ENCODE measurements around the gene NKIRAS2.
"Not testable (repeated sequence)": the region's sequence is repeated elsewhere in the genome, so short reads cannot be mapped to it uniquely, and the experiment has no call there.

NKIRAS2 gene

DNA sequence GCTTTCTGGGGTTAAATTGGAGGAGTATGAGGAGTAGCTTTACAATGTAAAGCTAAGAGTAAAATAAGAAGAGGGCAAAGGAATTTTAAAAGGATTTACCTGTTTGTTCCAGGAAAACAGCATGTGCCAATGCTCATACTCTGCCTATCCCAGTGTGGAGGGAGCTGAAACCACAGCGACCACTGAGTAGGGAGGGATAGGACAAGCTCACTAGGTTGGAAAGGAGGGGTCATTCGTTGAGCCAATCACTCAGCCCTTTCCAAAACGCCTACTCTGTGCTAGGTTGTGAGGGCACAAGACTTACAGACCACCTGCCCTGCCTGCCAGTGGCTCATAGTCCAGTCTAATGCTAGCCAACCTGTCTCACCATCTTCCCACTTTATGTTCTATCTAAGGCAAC is 1.6 kb upstream of the NKIRAS2 start:
- peaks cover 70% of the 10 kb centered on the region for H3K79me2 ChIP-seq (ENCODE audit: insufficient read depth, low read length)
- H2AFZ ChIP-seq (ENCODE audit: low read depth, low read length): peak overlapping the region; percentile 88
- ATAC-seq (ENCODE audit: insufficient read depth, low read depth): no peak
- no peaks in the 10 kb centered on the region for H3K27me3 ChIP-seq (ENCODE audit: insufficient read depth, low read length, poor library complexity)
- H3K9me3 ChIP-seq (ENCODE audit: insufficient read depth, low read length, severe bottlenecking): no peaks in the 10 kb centered on the region
- peaks cover 3% of the 10 kb centered on the region; the same call in 1 of the 2 replicates for H4K20me1 ChIP-seq (ENCODE audit: insufficient read depth, low read length)
- no peak for TF ChIP-seq EZH2 (IDR thresholded peaks at IDR 0.05; ENCODE audit: borderline replicate concordance, low read depth, low read length, severe bottlenecking)
- TF ChIP-seq, protein P1, sequence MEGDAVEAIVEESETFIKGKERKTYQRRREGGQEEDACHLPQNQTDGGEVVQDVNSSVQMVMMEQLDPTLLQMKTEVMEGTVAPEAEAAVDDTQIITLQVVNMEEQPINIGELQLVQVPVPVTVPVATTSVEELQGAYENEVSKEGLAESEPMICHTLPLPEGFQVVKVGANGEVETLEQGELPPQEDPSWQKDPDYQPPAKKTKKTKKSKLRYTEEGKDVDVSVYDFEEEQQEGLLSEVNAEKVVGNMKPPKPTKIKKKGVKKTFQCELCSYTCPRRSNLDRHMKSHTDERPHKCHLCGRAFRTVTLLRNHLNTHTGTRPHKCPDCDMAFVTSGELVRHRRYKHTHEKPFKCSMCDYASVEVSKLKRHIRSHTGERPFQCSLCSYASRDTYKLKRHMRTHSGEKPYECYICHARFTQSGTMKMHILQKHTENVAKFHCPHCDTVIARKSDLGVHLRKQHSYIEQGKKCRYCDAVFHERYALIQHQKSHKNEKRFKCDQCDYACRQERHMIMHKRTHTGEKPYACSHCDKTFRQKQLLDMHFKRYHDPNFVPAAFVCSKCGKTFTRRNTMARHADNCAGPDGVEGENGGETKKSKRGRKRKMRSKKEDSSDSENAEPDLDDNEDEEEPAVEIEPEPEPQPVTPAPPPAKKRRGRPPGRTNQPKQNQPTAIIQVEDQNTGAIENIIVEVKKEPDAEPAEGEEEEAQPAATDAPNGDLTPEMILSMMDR (IDR thresholded peaks at IDR 0.05; ENCODE audit: borderline replicate concordance, extremely low read depth, low read length, poor library complexity, severe bottlenecking): no peak
- peaks cover 17% of the 10 kb centered on the region for H3K36me3 ChIP-seq (ENCODE audit: insufficient read depth, low read length)
- peak overlapping the region; percentile 81 for H3K9ac ChIP-seq (ENCODE audit: low read depth, low read length)
- H3K27ac ChIP-seq (ENCODE audit: low read length): peak overlapping the region; percentile 93
- H3K4me3 ChIP-seq (ENCODE audit: low read depth in 1 of 2, low read length in 2 of 2): peak overlapping the region; percentile 87 to 91; a peak in 3 of 4 replicates
- peaks cover 59% of the 10 kb centered on the region for H3K4me1 ChIP-seq (ENCODE audit: insufficient read depth, low read length)
- peak overlapping the region; percentile 95 for H3K4me2 ChIP-seq (ENCODE audit: insufficient read depth, low read length)
- no peak for DNase-seq

DNA sequence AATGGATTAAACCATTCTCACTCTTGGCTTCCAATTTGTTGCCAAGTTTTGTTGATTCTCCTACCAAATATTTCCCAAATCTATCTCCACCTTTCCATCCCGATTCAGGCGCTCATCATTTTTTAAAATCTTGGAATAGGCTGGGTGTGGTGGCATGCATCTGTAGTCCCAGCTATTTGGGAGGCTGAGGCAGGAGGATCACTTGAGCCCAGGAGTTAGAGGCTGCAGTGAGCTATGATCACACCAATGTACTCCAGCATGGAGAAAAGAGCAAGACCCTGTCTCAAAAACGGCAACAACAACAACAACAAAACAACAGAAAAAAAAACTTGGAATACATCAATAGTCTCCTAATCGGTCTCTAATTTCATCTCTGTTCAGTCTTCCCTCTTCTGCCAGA is 902 bp upstream of the NKIRAS2 start:
- Histone ChIP-seq H3K4me1 (ENCODE audit: insufficient read depth, low read length) (peaks cover 58% of the 10 kb centered on the region), H2AFZ (ENCODE audit: low read depth, low read length) (peak overlapping the region; percentile 90; the same call in 1 of the 2 replicates), H3K27me3 (ENCODE audit: insufficient read depth, low read length, poor library complexity) (no peaks in the 10 kb centered on the region), H4K20me1 (ENCODE audit: insufficient read depth, low read length) (no peaks in the 10 kb centered on the region), H3K4me3 (ENCODE audit: low read depth in 1 of 2, low read length in 2 of 2) (no peak overlapping the region), H3K9ac (ENCODE audit: low read depth, low read length) (no peak overlapping the region), H3K9me3 (ENCODE audit: insufficient read depth, low read length, severe bottlenecking) (no peaks in the 10 kb centered on the region), H3K27ac (ENCODE audit: low read length) (no peak overlapping the region), H3K4me2 (ENCODE audit: insufficient read depth, low read length) (peak overlapping the region; percentile 95; the same call in 1 of the 2 replicates), H3K79me2 (ENCODE audit: insufficient read depth, low read length) (peaks cover 63% of the 10 kb centered on the region), H3K36me3 (ENCODE audit: insufficient read depth, low read length) (peaks cover 24% of the 10 kb centered on the region)
- DNase-seq: no peak
- no peak for ATAC-seq (ENCODE audit: insufficient read depth, low read depth)
- TF ChIP-seq EZH2 (IDR thresholded peaks at IDR 0.05; ENCODE audit: borderline replicate concordance, low read depth, low read length, severe bottlenecking): no peak
- TF ChIP-seq, protein P1 (IDR thresholded peaks at IDR 0.05; ENCODE audit: borderline replicate concordance, extremely low read depth, low read length, poor library complexity, severe bottlenecking): no peak

DNA sequence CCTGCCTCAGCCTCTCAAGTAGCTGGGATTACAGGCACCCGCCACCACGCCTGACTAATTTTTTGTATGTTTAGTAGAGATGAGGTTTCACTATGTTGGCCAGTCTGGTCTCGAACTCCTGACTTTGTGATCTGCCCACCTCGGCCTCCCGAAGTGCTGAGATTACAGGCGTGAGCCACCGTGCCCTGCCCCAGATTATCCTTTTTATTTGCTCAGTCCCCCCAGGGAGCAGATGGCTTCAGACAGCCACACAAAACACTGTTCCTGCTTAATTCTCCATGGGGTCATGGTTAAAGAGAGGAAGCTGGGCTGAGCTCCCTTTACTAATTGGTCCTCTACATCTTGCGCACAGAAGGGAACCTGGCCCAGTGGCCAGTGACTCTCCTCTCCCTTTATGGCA is 955 bp downstream of the NKIRAS2 start:
- not testable (repeated sequence) for H4K20me1 ChIP-seq (ENCODE audit: insufficient read depth, low read length); H2AFZ ChIP-seq (ENCODE audit: low read depth, low read length); ATAC-seq (ENCODE audit: insufficient read depth, low read depth); H3K27me3 ChIP-seq (ENCODE audit: insufficient read depth, low read length, poor library complexity); DNase-seq; H3K9me3 ChIP-seq (ENCODE audit: insufficient read depth, low read length, severe bottlenecking)
- Histone ChIP-seq H3K27ac (ENCODE audit: low read length) (peak overlapping the region; percentile 1; the same call in 1 of the 2 replicates), H3K9ac (ENCODE audit: low read depth, low read length) (peak overlapping the region; percentile 93), H3K4me3 (ENCODE audit: low read depth in 1 of 2, low read length in 2 of 2) (peak overlapping the region; percentile 71 to 86; a peak in 3 of 4 replicates), H3K4me1 (ENCODE audit: insufficient read depth, low read length) (peaks cover 45% of the 10 kb centered on the region), H3K4me2 (ENCODE audit: insufficient read depth, low read length) (peak overlapping the region; percentile 95), H3K79me2 (ENCODE audit: insufficient read depth, low read length) (peaks cover 45% of the 10 kb centered on the region), H3K36me3 (ENCODE audit: insufficient read depth, low read length) (peaks cover 28% of the 10 kb centered on the region)

DNA sequence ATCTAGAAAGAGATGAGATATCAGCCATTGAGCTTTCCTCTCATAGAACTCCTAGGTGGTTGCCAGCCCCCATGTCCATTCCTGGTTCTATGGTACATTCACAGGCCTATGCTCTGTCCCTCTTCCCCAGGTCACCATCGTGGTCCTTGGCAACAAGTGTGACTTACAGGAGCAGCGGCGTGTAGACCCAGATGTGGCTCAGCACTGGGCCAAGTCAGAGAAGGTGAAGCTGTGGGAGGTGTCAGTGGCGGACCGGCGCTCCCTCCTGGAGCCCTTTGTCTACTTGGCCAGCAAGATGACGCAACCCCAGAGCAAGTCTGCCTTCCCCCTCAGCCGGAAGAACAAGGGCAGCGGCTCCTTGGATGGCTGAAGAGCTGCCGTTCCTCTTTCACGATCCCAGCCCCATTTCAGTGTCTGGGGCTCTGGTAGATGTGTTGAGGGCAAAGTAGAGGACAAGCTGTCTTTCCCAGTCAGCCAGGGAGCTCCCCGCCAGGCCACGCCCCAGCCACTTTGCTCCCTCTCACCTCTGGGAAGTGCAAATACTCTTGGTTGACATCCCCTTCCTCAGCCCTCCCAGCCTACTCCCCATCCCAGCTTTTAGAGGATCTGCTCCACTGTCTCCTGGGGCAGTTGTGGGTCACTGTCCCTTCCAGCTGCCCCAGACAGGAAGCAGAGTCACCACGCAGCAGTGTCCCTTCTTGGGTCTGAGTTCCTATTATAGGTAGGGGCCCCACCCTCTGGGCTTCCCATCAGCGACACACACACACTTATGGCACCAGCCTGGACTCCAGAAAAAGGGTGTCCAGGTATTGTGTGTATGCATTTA is 3.8 kb downstream of the NKIRAS2 start:
- H3K4me1 ChIP-seq (ENCODE audit: insufficient read depth, low read length): peaks cover 28% of the 10 kb centered on the region
- no peak overlapping the region for H2AFZ ChIP-seq (ENCODE audit: low read depth, low read length)
- DNase-seq: no peak
- H3K27me3 ChIP-seq (ENCODE audit: insufficient read depth, low read length, poor library complexity): no peaks in the 10 kb centered on the region
- no peak for ATAC-seq (ENCODE audit: insufficient read depth, low read depth)
- H4K20me1 ChIP-seq (ENCODE audit: insufficient read depth, low read length): no peaks in the 10 kb centered on the region
- no peak for TF ChIP-seq EZH2 (IDR thresholded peaks at IDR 0.05; ENCODE audit: borderline replicate concordance, low read depth, low read length, severe bottlenecking)
- TF ChIP-seq, protein P1 (IDR thresholded peaks at IDR 0.05; ENCODE audit: borderline replicate concordance, extremely low read depth, low read length, poor library complexity, severe bottlenecking): no peak
- no peaks in the 10 kb centered on the region for H3K9me3 ChIP-seq (ENCODE audit: insufficient read depth, low read length, severe bottlenecking)
- no peak overlapping the region for H3K4me3 ChIP-seq (ENCODE audit: low read depth in 1 of 2, low read length in 2 of 2)
- peaks cover 28% of the 10 kb centered on the region for H3K36me3 ChIP-seq (ENCODE audit: insufficient read depth, low read length)
- no peak overlapping the region for H3K4me2 ChIP-seq (ENCODE audit: insufficient read depth, low read length)
- no peak overlapping the region for H3K27ac ChIP-seq (ENCODE audit: low read length)
- H3K9ac ChIP-seq (ENCODE audit: low read depth, low read length): no peak overlapping the region
- peaks cover 19% of the 10 kb centered on the region for H3K79me2 ChIP-seq (ENCODE audit: insufficient read depth, low read length)

Data from DND-41 (cell line).